ENCODE data around the gene RASAL2.

RASAL2 gene

DNA sequence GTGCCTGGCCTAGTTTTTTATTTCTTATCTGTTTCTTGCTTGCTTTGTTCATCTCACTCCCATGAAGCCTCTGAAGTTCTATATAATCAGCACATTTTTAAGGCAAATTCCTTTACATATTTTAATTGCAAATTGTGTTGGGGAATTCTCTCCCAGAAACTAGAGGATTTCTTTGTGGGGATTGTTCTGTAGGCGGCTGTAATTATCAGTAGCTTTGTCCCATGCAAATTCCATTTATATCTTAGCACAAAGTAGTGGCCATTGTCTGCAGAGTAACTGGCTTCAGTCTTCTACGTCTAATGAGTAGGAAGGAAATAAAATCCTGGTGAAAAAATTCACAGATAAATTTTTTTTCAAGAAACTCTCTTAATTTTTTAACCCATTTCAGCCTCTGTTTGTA lies 367.2 kb downstream of the RASAL2 start:
- no peak overlapping the region for H2AFZ ChIP-seq (ENCODE audit: low read depth, low read length)
- H3K27ac ChIP-seq (ENCODE audit: low read length): no peak overlapping the region
- no peak overlapping the region for H3K4me3 ChIP-seq (ENCODE audit: low read length)
- H4K20me1 ChIP-seq (ENCODE audit: insufficient read depth, low read length): no peaks in the 10 kb centered on the region
- no peak overlapping the region for H3K4me2 ChIP-seq (ENCODE audit: low read length)
- H3K79me2 ChIP-seq (ENCODE audit: low read length): no peaks in the 10 kb centered on the region
- peaks cover 23% of the 10 kb centered on the region for H3K4me1 ChIP-seq (ENCODE audit: low read length)
- no peaks in the 10 kb centered on the region for H3K27me3 ChIP-seq (ENCODE audit: low read depth, low read length)
- no peak overlapping the region for H3K9ac ChIP-seq (ENCODE audit: low read length)
- no peak for TF ChIP-seq EZH2phosphoT487 (IDR thresholded peaks at IDR 0.05; ENCODE audit: low read depth)
- TF ChIP-seq, protein P1, sequence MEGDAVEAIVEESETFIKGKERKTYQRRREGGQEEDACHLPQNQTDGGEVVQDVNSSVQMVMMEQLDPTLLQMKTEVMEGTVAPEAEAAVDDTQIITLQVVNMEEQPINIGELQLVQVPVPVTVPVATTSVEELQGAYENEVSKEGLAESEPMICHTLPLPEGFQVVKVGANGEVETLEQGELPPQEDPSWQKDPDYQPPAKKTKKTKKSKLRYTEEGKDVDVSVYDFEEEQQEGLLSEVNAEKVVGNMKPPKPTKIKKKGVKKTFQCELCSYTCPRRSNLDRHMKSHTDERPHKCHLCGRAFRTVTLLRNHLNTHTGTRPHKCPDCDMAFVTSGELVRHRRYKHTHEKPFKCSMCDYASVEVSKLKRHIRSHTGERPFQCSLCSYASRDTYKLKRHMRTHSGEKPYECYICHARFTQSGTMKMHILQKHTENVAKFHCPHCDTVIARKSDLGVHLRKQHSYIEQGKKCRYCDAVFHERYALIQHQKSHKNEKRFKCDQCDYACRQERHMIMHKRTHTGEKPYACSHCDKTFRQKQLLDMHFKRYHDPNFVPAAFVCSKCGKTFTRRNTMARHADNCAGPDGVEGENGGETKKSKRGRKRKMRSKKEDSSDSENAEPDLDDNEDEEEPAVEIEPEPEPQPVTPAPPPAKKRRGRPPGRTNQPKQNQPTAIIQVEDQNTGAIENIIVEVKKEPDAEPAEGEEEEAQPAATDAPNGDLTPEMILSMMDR (IDR thresholded peaks at IDR 0.05; ENCODE audit: low read depth, low read length): no peak
- no peaks in the 10 kb centered on the region for H3K9me3 ChIP-seq (ENCODE audit: insufficient read depth, low read length)
- H3K36me3 ChIP-seq (replicated peaks; ENCODE audit: low read depth, low read length): no peaks in the 10 kb centered on the region

- Histone ChIP-seq H3K27ac (ENCODE audit: low read length) (no peak overlapping the region), H3K9me3 (ENCODE audit: insufficient read depth, low read length) (no peaks in the 10 kb centered on the region), H3K36me3 (replicated peaks; ENCODE audit: low read depth, low read length) (no peaks in the 10 kb centered on the region), H2AFZ (ENCODE audit: low read depth, low read length) (no peak overlapping the region), H3K27me3 (ENCODE audit: low read depth, low read length) (no peaks in the 10 kb centered on the region), H3K4me3 (ENCODE audit: low read length) (no peak overlapping the region), H4K20me1 (ENCODE audit: insufficient read depth, low read length) (no peaks in the 10 kb centered on the region), H3K79me2 (ENCODE audit: low read length) (no peaks in the 10 kb centered on the region), H3K9ac (ENCODE audit: low read length) (no peak overlapping the region), H3K4me1 (ENCODE audit: low read length) (peaks cover 23% of the 10 kb centered on the region), H3K4me2 (ENCODE audit: low read length) (no peak overlapping the region)
- TF ChIP-seq EZH2phosphoT487 (IDR thresholded peaks at IDR 0.05; ENCODE audit: low read depth): no peak
- TF ChIP-seq, protein P1 (IDR thresholded peaks at IDR 0.05; ENCODE audit: low read depth, low read length): no peak
Observed at GRCh38 chr1:178461701-178462100, 367.8 kb downstream of the RASAL2 start.

DNA sequence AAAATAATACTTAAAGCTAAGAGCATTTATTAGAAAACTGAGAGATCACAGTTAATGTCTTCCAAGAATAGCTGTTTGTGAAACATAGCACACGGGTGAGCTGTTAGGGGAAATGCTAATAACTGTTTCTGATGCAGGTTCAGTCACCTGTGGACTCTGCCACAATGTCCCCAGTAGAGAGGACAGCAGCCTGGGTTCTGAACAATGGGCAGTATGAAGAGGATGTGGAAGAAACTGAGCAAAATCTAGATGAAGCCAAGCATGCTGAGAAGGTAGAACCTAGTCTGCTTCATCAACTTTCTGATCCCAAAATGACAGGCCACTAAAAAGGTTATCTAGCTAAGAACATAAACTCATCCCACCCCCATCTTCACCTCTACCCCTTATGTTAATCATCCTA lies 370.2 kb downstream of the RASAL2 start:
- H3K4me3 ChIP-seq (ENCODE audit: low read length): peak overlapping the region; percentile 11; the same call in 1 of the 2 replicates
- peaks cover 29% of the 10 kb centered on the region for H3K4me1 ChIP-seq (ENCODE audit: low read length)
- H3K79me2 ChIP-seq (ENCODE audit: low read length): no peaks in the 10 kb centered on the region
- TF ChIP-seq, protein P1 (IDR thresholded peaks at IDR 0.05; ENCODE audit: low read depth, low read length): no peak
- no peak for TF ChIP-seq EZH2phosphoT487 (IDR thresholded peaks at IDR 0.05; ENCODE audit: low read depth)
- no peak overlapping the region for H2AFZ ChIP-seq (ENCODE audit: low read depth, low read length)
- H3K36me3 ChIP-seq (replicated peaks; ENCODE audit: low read depth, low read length): peaks cover 5% of the 10 kb centered on the region
- H3K27ac ChIP-seq (ENCODE audit: low read length): 0 out of 2 replicates have a peak overlapping the region, but pooled peaks have one; percentile 8
- H3K4me2 ChIP-seq (ENCODE audit: low read length): peak overlapping the region; percentile 38
- no peaks in the 10 kb centered on the region for H3K9me3 ChIP-seq (ENCODE audit: insufficient read depth, low read length)
- H3K9ac ChIP-seq (ENCODE audit: low read length): no peak overlapping the region
- H4K20me1 ChIP-seq (ENCODE audit: insufficient read depth, low read length): no peaks in the 10 kb centered on the region
- no peaks in the 10 kb centered on the region for H3K27me3 ChIP-seq (ENCODE audit: low read depth, low read length)

GRCh38 chr1:178464566-178464965 lies 370.7 kb downstream of the RASAL2 start:
- H3K36me3 ChIP-seq (replicated peaks; ENCODE audit: low read depth, low read length): peaks cover 5% of the 10 kb centered on the region
- H3K27ac ChIP-seq (ENCODE audit: low read length): 0 out of 2 replicates have a peak overlapping the region, but pooled peaks have one; percentile 8
- H4K20me1 ChIP-seq (ENCODE audit: insufficient read depth, low read length): no peaks in the 10 kb centered on the region
- peak overlapping the region; percentile 11; the same call in 1 of the 2 replicates for H3K4me3 ChIP-seq (ENCODE audit: low read length)
- H3K9me3 ChIP-seq (ENCODE audit: insufficient read depth, low read length): no peaks in the 10 kb centered on the region
- no peaks in the 10 kb centered on the region for H3K27me3 ChIP-seq (ENCODE audit: low read depth, low read length)
- H3K4me2 ChIP-seq (ENCODE audit: low read length): peak overlapping the region; percentile 38
- no peak overlapping the region for H2AFZ ChIP-seq (ENCODE audit: low read depth, low read length)
- no peak overlapping the region for H3K9ac ChIP-seq (ENCODE audit: low read length)
- H3K4me1 ChIP-seq (ENCODE audit: low read length): peaks cover 29% of the 10 kb centered on the region
- no peak for TF ChIP-seq EZH2phosphoT487 (IDR thresholded peaks at IDR 0.05; ENCODE audit: low read depth)
- TF ChIP-seq, protein P1 (IDR thresholded peaks at IDR 0.05; ENCODE audit: low read depth, low read length): no peak
- no peaks in the 10 kb centered on the region for H3K79me2 ChIP-seq (ENCODE audit: low read length)
